Glomerular visceral epithelial cell (primary cell): ENCODE measurements around the gene LGALS14.
"Not testable (repeated sequence)": the region's sequence is repeated elsewhere in the genome, so short reads cannot be mapped to it uniquely, and the experiment has no call there.

Experiments used
- DNase-seq: peaks from one replicate; pipeline ENCODE4 v3.0.0-alpha.2; 2016; ENCODE audit errors: extremely low spot score

LGALS14 gene, protein sequence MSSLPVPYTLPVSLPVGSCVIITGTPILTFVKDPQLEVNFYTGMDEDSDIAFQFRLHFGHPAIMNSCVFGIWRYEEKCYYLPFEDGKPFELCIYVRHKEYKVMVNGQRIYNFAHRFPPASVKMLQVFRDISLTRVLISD

DNA sequence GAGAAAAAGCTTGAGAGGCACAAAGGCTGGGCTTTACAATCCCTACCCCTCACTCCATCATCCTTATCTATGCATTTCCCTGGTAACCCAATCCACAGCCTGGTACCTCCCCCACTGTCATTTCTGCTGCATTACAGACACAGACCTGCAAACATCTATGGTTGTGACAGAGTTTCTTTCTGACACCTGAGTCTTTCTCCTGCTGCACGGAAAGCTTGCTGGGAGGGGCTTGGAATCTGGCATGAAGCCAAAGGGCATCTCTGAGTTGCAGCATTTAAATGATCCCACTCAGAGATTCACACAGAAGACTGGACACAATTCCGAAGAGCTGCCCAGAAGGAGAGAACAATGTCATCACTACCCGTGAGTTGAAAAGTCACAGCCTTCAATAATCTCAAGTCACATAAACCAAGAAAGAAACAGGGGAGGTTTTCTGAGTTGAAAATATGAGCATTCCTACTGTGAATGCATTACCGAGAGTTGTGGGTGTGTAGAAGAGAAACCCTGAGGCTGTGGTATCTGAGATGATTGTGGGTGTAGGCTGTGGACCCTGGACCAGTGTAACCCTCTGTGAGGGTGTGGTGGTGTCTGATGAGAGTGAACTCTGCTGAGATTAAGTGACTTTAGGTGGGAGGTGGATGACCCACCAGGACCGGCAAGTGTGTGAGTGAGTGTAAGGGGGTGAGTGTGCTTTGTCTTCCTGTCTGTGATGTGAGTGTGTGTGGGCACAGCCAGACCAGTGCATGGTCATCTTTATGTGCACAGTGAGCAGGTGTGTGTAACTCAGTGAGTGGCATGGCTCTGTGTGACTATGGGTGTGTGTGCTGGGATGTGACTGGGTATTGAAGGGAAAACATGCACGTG is at the start of gene LGALS14:
LGALS14 (plus strand) TSS at position 301 of the 864 bp plus-strand sequence; CDS start at position 349, 48 bp downstream.
- no peak for DNase-seq

DNA sequence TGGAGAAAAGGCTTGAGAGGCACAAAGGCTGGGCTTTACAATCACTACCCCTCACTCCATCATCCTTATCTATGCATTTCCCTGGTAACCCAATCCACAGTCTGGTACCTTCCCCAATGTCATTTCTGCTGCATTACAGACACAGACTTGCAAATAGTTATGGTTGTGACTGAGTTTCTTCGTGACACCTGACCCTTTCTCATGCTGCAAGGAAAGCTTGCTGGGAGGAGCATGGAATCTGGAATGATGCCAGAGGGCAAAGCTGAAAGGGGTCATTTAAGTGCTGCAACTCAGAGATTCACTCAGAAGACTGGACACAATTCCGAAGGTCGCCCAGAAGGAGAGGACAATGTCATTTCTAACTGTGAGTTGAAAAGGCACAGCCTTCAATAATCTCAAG is 48.7 kb upstream of the LGALS14 start, which contains the start of gene LGALS16:
LGALS16 (plus strand) TSS at position 301 of the 400 bp plus-strand sequence; CDS start at position 350, 49 bp downstream.
- DNase-seq: no peak

DNA sequence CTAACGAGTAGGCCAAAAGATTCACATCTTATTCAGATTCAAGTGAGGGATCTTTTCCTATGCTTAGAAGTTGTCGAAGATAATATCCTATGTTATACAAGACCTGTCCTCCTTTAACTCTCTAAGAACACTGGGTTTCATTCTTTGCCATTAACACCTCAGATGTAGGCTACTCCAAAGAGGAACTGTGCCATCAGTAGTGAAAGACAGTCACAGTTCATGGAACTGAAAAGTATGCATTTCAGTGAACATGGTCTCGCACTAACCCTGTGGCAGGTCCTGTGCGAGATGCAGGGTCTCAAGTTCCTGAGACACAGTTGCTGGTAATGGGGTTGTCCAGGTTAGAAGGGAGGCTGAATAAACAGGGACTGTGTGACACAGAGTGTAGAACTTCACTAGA is 44.5 kb upstream of the LGALS14 start:
- DNase-seq: no peak

DNA sequence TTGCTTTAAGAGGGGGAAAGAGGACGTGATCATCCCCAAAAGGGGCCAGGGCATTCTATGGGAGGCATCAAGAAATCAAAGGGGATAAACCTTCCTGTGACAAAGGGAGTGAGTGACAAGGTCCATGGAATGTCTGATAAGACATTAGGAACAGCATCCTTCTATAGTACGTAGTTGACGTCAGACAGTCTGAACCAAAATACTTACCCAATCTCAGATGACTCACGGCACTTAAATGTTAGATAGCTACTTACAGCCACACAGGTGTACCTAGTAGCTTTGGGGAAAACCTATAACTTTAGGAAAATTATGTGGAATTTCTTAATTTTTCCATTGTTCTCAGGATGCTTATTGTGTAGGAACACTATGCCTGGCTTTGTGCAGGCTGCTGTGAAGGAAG is 43.6 kb upstream of the LGALS14 start:
- no peak for DNase-seq

DNA sequence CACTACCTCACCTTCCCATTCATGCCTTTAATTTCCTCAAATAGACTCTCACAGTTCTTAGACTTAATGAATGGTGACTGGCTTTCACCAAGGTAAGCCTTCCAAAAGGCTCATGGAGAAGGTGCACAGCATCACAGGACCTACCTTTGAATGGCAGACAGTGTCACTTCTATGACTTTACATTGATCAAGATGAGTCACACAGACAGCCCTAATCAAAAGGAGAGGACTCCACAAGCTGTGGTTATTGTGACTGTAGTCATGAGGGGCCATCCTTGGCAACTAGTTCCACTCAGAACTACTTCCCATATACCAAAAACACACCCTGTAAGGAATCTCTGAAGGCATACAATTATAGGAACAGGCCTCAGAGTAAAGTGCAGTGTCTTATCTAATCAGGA is 42.7 kb upstream of the LGALS14 start:
- DNase-seq: no peak

GRCh38 chr19:39669860-39670259 is 34.4 kb upstream of the LGALS14 start:
- not testable (repeated sequence) for DNase-seq

GRCh38 chr19:39670998-39671397 is 33.3 kb upstream of the LGALS14 start:
- DNase-seq: no peak

DNA sequence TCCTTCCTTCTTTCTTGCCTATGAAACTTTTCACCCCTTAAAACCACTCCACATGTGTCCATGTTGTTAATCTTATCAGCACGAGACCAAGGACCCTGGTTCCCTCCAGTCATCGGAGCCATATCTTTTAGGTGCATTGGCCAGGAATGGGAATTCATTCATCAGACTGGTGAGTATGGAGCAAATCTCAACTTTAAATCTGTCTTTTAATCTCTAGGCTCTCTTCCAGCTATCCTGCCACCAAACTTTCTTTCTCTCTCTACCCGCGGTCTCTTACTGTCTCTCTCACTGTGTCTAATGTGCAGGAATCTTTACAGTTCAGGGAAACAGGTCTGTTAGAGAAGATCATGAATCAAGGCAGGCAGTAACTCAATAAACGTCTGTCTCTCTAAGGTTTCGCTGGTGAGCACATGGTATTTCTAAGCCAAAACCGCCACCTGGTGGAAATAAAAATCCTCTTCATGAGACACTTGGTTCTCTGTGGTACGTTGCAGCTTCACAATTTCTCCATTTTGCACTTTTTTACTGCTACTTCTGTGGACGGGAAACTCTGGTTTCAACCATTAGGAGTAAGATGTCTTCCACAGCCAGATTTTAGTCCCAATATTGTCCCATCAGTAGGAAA is 32.4 kb upstream of the LGALS14 start:
- DNase-seq: peak; percentile 56

- DNase-seq: no peak
Observed at GRCh38 chr19:39672473-39672872, 31.8 kb upstream of the LGALS14 start.

- not testable (repeated sequence) for DNase-seq
Observed at GRCh38 chr19:39673862-39674261, 30.4 kb upstream of the LGALS14 start.

DNA sequence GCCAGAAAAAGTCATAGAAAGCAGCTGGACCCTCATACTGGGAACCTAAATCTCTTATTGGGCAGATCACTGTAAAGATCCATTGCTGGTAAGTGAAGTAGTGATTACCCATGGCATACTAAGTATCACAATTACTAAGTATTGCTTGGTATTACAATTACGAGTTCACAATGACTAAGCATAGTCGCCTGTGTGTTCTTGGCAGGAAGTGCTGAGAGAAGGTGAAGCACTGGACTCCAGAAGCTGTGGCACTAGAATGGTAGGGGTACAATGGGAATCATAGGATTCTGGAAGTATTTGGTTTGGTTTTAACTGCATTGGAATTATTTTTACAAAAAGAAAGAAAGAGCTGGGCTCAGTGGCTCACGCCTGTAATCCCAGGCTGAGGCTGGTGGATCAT is 28.3 kb upstream of the LGALS14 start:
- DNase-seq: no peak

- DNase-seq: peak; percentile 24
Observed at GRCh38 chr19:39677961-39678889, 26.1 kb upstream of the LGALS14 start.

DNA sequence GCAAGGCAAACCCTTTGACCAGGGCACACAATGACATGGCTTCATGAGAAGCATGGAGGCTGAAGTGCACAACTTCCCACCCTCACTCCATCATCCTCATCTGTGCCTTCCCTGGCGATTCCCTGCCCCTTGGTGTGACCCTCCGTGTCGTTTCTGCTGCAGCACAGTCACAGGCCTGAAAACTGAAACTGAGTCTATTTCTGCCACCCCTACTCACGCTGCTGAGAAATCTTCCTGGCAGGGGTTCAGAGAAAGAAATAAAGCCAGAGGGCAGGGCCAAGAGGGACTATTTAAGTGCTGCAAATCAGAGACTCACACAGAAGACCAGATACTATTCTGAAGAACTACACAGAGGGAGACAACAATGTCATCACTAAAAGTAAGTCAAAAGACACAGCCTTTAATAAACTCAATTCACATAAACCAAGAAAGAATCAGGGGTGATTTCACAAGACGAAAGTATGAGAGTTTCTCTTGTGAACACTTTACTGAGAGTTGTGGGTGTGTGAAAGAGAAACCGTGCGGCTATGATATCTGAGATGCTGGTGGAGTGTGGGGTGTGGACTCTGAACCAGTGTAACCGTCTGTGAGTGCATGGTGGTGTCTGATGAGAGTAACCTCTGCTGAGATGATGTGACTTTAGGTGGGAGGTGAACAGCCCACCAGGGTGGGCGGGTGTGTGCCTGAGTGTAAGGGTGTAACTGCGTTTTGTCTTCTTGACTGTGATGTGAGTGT is 25.1 kb upstream of the LGALS14 start:
- DNase-seq: no peak

GRCh38 chr19:39679791-39680168 is 24.5 kb upstream of the LGALS14 start:
- DNase-seq: no peak

DNA sequence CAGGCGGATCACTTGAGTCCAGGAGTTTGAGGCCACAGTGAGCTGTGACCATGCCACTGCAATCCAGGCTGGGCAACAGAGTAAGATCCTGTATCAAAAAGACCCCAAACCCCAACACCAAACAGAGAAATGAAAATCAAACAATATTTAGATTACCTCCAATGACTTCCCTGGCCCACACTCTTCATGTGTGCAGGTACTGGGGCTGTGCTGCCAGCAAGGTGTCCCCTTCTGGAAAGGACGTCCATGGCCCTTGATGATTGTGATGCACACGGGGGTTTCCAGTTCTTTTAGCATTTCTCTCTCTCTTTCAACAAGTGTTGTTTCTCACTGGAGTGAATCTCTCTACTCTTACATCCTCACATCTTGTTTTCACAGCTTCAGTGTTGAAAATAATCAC is 23.7 kb upstream of the LGALS14 start:
- no peak for DNase-seq

DNA sequence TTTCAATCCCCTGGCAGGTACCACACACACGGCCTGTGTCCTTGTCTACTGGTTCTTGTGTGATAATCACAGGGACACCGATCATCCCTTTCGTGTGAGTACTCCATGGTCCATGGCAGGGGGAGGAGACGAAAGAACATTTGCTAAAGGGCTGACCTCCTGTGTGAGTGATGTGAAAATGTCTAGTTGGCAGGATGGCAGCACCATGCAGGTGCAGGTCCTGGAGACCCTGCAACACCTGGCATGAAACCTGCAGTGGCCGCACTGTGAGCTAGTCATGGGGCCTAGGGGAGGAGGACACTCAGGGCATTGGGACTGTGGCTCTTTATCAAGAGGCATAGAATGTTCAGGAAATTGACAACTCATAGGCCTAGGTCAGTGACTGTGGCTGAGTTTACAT is 22.9 kb upstream of the LGALS14 start:
- DNase-seq: no peak

GRCh38 chr19:39684267-39684666 is 20.0 kb upstream of the LGALS14 start:
- DNase-seq: no peak

- DNase-seq: no peak
Observed at GRCh38 chr19:39686739-39687138, 17.5 kb upstream of the LGALS14 start.

- DNase-seq: not testable (repeated sequence)
Observed at GRCh38 chr19:39688637-39689036, 15.6 kb upstream of the LGALS14 start.

GRCh38 chr19:39692166-39692565 is 12.1 kb upstream of the LGALS14 start:
- DNase-seq: no peak

DNA sequence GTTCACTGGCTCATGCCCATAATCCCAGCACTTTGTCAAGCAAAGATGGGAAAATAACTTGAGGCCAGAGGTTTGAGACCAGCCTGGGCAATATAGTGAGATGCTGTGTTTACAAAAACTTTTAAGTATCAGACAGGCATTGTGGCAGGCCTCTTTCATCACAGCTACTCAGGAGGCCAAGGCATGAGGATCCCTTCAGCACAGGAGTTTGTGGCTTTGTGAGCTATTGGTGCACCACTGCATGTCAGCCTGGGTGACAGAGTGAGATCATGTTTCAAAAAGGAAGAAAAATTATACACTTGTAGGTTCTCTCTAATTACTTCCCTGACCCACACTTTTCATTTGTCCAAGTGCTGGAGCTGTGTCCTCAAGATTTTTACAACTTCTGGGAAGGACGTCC is 11.5 kb upstream of the LGALS14 start:
- DNase-seq: no peak
